AG04450 (cell line): ENCODE data around the gene GPR137. TPM values are rescaled to one million over a fixed set of nuclear protein-coding genes. Genes with fewer than 3 reads are reported as not detected.

Experiments used
- CTCF ChIA-PET: fragments of 300-600, 350-600 bp; formaldehyde crosslinking; extraction: SDS; loops from one replicate; lab custom pipeline; 2022; ENCODE audit warnings: antibody characterized with exemption, inconsistent platforms; lab: Charles Lee
- POLR2A ChIA-PET: fragments of 350-600 bp; formaldehyde crosslinking; extraction: SDS; loops from one replicate; lab custom pipeline; 2021; ENCODE audit warnings: antibody characterized with exemption, inconsistent platforms; lab: Yijun Ruan, JAX
- DNase-seq: peaks from one replicate; pipeline ENCODE4 v3.0.0-alpha.2; 2011; ENCODE audit warnings: low read depth, low spot score
- H3K27ac ChIP-seq: one replicate; pipeline ENCODE4 v1.5.1; 2012; ENCODE audit warnings: low read depth, low read length, control low read depth
- H3K27me3 ChIP-seq: one replicate; pipeline ENCODE4 v1.6.0; 2012; ENCODE audit warnings: low read length; ENCODE audit not compliant: control insufficient read depth, insufficient read depth
- H3K4me3 ChIP-seq: 2 replicates; pipeline ENCODE4 v1.5.1; 2011; ENCODE audit warnings: mild to moderate bottlenecking, low read depth, low read length, control low read depth
- H3K9me3 ChIP-seq: 2 replicates; pipeline ENCODE4 v1.5.1; 2012; ENCODE audit warnings: low read length; ENCODE audit not compliant: control insufficient read depth, insufficient read depth
- CTCF ChIP-seq: IDR thresholded peaks from 2 replicates; pipeline ENCODE4 v1.5.1; 2011; ENCODE audit warnings: low read depth, low read length, control low read depth, inconsistent platforms
- polyA plus RNA-seq: library from polyadenylated mRNA; depleted of rRNA; stranded (reverse); fragments of >200 nt; gene quantifications from 2 replicates; pipeline ENCODE4 v1.2.3, GENCODE V29; 2011

GPR137 gene
- polyA plus RNA-seq, 1 experiment: 12.4 TPM

GRCh38 chr11:64262271-64263002, 23.2 kb upstream of the GPR137 start:
- no peaks in the 10 kb centered on the region for H3K27me3 ChIP-seq
- H3K27ac ChIP-seq: no peak overlapping the region
- TF ChIP-seq CTCF: no peak
- no peak overlapping the region for H3K4me3 ChIP-seq
- H3K9me3 ChIP-seq: no peaks in the 10 kb centered on the region; the same call in 1 of the 2 replicates
- CTCF ChIA-PET: interaction anchor here (1.0 to 1.5 kb wide), 2 partner anchors 12 to 42 kb away, joined by 3 to 4 read pairs; partner anchors contain the start of gene PLCB3
- POLR2A ChIA-PET: interaction anchor here (0.7 kb wide), 1 partner anchor 10 kb away, joined by 8 read pairs; no protein-coding TSS in a partner anchor
- DNase-seq: no peak

GRCh38 chr11:64263021-64263946, 22.4 kb upstream of the GPR137 start:
- ChIA-PET POLR2A (interaction anchor here (0.7 to 1.3 kb wide), 2 partner anchors 11 kb away, joined by 8 to 11 read pairs; no protein-coding TSS in a partner anchor), CTCF (interaction anchor here (1.5 to 2.5 kb wide), 2 partner anchors 13 to 41 kb away, joined by 4 to 12 read pairs; partner anchors contain the start of gene PLCB3)
- no peak for DNase-seq
- Histone ChIP-seq H3K4me3 (no peak overlapping the region), H3K9me3 (no peaks in the 10 kb centered on the region; the same call in 1 of the 2 replicates), H3K27ac (peak overlapping the region; percentile 2), H3K27me3 (no peaks in the 10 kb centered on the region)
- no peak for TF ChIP-seq CTCF

GRCh38 chr11:64263947-64264317, 21.7 kb upstream of the GPR137 start:
- ChIA-PET CTCF (interaction anchor here (1.5 to 2.5 kb wide), 2 partner anchors 14 to 41 kb away, joined by 4 to 12 read pairs; partner anchors contain the start of gene PLCB3), POLR2A (interaction anchor here (0.6 to 1.3 kb wide), 2 partner anchors 12 to 31 kb away, joined by 4 to 11 read pairs; no protein-coding TSS in a partner anchor)
- Histone ChIP-seq H3K27me3 (no peaks in the 10 kb centered on the region), H3K27ac (no peak overlapping the region), H3K4me3 (no peak overlapping the region), H3K9me3 (no peaks in the 10 kb centered on the region; the same call in 1 of the 2 replicates)
- TF ChIP-seq CTCF: no peak
- no peak for DNase-seq

GRCh38 chr11:64264371-64264852, 21.2 kb upstream of the GPR137 start:
- Histone ChIP-seq H3K4me3 (no peak overlapping the region), H3K27me3 (no peaks in the 10 kb centered on the region), H3K9me3 (no peaks in the 10 kb centered on the region; the same call in 1 of the 2 replicates), H3K27ac (no peak overlapping the region)
- ChIA-PET POLR2A (interaction anchor here (0.6 to 1.3 kb wide), 2 partner anchors 12 to 31 kb away, joined by 4 to 11 read pairs; no protein-coding TSS in a partner anchor), CTCF (interaction anchor here (1.5 to 2.5 kb wide), 2 partner anchors 14 to 40 kb away, joined by 4 to 12 read pairs; partner anchors contain the start of gene PLCB3)
- no peak for DNase-seq
- TF ChIP-seq CTCF: no peak
